NCI-H526 treated with DMSO at 0.1 percent for 48 hours (cell line): Measurements from ENCODE around the gene TGFBI.
"Not testable (repeated sequence)": the region's sequence is repeated elsewhere in the genome, so short reads cannot be mapped to it uniquely, and the experiment has no call there.

Experiments
- DNase-seq: peaks from one replicate; lab custom pipeline; 2025; lab: John Stamatoyannopoulos, UW

The TGFBI gene

GRCh38 chr5:136027311-136027710 lies 1.5 kb upstream of the TGFBI start:
- DNase-seq = no peak

- DNase-seq = no peak
These were observed 698 bp upstream of the TGFBI start for GRCh38 chr5:136028090-136028489.

GRCh38 chr5:136030252-136030651 lies 1.5 kb downstream of the TGFBI start:
- DNase-seq = no peak

GRCh38 chr5:136030956-136031611 lies 2.3 kb downstream of the TGFBI start:
- DNase-seq = no peak

- no peak for DNase-seq
These were observed 2.9 kb downstream of the TGFBI start for GRCh38 chr5:136031711-136032110.

- DNase-seq = no peak
These were observed 3.8 kb downstream of the TGFBI start for GRCh38 chr5:136032564-136032963.

- DNase-seq = no peak
These were observed 4.4 kb downstream of the TGFBI start for GRCh38 chr5:136033234-136033633.

GRCh38 chr5:136033848-136034247 lies 5.1 kb downstream of the TGFBI start:
- no peak for DNase-seq

GRCh38 chr5:136034492-136034891 lies 5.7 kb downstream of the TGFBI start:
- no peak for DNase-seq

- DNase-seq = no peak
These were observed 6.2 kb downstream of the TGFBI start for GRCh38 chr5:136034984-136035383.

- DNase-seq = no peak
These were observed 7.0 kb downstream of the TGFBI start for GRCh38 chr5:136035837-136036236.

GRCh38 chr5:136036293-136036911 lies 7.6 kb downstream of the TGFBI start:
- no peak for DNase-seq

- no peak for DNase-seq
These were observed 8.4 kb downstream of the TGFBI start for GRCh38 chr5:136037001-136037705.

GRCh38 chr5:136038635-136039034 lies 9.8 kb downstream of the TGFBI start:
- no peak for DNase-seq

- DNase-seq = no peak
These were observed 10.4 kb downstream of the TGFBI start for GRCh38 chr5:136039202-136039601.

- no peak for DNase-seq
These were observed 12.1 kb downstream of the TGFBI start for GRCh38 chr5:136040746-136041415.

GRCh38 chr5:136042156-136042555 lies 13.4 kb downstream of the TGFBI start:
- no peak for DNase-seq

GRCh38 chr5:136042665-136043121 lies 13.9 kb downstream of the TGFBI start:
- no peak for DNase-seq

GRCh38 chr5:136043551-136043950 lies 14.8 kb downstream of the TGFBI start:
- no peak for DNase-seq

GRCh38 chr5:136043968-136044610 lies 15.3 kb downstream of the TGFBI start:
- DNase-seq = no peak

- not testable (repeated sequence) for DNase-seq
These were observed 16.2 kb downstream of the TGFBI start for GRCh38 chr5:136045026-136045425.

GRCh38 chr5:136046246-136046645 lies 17.5 kb downstream of the TGFBI start:
- no peak for DNase-seq
